NCI-H1048 (cell line): Measurements from ENCODE around the gene ATP5F1A.
"Not testable (repeated sequence)": the region's sequence is repeated elsewhere in the genome, so short reads cannot be mapped to it uniquely, and the experiment has no call there.

Experiments used
- DNase-seq: peaks from one replicate; lab custom pipeline; 2025; lab: John Stamatoyannopoulos, UW

ATP5F1A gene

DNA sequence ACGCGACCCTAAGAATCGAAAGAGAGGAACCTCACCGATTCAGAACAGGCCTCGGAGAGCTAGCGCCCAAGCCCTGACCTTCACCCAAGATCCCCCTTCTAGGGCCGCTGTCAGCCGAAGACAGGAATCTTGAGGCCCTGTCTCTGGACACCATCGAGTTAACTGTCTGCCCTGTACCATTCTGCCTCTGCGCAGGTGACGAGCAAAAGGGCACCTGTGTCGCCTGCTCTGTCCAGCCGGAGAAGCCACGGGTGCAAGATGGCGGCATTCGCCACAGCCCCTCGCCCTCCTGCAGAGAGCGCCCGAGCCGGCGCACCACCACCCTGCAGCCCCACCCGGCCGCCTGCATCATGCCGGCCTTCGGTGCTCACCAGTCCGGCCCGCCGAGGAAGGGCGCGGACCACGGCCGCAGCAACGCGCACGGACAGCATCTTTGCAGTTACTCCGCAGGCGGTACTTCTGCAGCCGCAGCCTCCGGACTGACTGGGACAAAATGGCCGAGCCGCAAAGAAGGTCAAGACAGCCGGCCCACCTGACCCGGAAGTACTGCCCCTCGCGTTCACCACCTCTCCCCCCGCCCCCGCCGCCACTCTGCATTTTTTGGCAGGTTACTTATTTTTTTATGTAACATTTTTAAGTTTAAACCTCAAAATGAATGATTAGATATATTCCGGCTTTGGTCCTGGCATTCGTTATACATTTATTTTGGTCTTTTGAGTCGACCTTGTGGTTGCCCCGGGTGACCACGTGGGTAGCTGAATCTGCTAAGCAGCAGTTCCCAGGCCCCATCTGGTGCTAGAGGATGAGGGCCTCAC lies at the start of gene ATP5F1A:
TSS of gene ATP5F1A (minus strand) at position 496 of the 815 bp plus-strand sequence. CDS start at position 431, 65 bp downstream.
- no peak for DNase-seq

DNA sequence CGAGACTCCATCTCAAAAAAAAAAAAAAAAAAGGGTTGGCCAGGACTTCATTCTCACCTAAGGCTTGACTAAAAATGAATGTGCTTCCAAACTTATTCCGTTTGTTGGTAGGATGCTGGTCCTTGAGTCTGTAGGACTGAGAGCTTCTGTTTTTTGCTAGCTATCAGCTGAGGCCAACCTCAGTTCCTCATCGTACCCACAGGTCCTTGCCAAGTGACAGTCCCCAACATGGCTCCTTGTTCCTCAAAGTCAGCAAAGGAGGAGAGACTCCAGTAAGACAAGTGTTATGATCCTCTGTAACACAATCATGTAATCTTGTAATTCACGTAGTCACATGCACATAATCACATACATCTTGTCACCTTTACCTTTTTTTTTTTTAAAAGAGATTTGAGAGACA lies 43.1 kb upstream of the ATP5F1A start:
- no peak for DNase-seq

- DNase-seq = no peak
These were observed 42.1 kb upstream of the ATP5F1A start for GRCh38 chr18:46140173-46140572.

DNA sequence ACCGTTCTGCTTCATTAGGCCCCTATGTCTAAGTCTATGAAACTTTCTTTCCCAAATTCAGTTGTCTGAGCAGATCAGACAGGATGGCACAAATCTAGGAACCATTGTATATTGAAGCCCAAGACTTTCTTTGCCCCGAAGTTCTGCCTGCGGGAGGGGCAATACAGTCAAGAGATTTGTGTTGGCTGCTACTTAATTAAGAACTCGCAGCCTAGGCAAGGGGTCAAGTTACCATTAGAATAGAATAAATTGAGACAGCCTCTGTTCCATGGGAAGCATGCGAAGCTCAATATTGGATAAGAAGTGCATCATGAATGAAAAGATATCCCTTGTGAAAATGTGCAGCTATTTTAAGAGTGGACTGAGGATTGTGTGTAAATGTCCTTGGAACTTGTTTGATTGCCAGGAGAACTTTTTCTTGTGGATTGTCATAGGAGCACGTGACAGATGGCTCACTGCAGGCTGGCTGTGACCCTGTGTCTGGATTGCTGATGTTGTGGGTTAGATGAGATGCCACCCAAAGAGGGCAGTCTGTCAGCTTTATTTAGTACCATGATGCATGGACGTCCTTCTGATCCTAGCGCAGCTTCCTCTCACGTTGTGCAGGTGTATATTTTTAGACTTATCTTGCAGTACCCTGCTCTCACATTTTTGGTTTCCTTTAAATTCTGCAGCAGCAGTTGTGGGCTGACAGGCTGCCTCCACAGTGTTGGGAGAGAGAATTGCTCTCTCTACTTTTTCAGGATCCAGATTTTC lies 37.0 kb upstream of the ATP5F1A start:
- no peak for DNase-seq

DNA sequence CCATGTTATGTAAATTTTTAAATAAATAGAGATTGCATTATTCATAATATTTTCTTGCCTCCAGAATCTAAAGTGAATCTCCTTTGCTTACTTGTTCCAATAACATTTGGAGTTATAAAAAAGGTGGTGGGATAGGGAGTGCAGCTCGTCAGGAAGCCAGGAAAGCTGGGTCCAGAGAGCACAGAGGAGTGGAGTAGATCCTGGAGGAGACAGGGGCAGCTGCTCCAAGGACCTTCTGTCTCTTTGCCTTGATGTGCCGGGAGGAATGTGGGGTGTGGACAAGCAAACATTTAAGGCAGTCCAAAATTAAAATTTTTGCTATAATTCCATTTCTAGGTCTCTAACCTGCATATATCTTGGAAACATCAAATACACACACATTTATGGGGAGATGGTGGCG lies 35.4 kb upstream of the ATP5F1A start:
- no peak for DNase-seq

- DNase-seq = not testable (repeated sequence)
These were observed 32.5 kb upstream of the ATP5F1A start for GRCh38 chr18:46130549-46130948.

DNA sequence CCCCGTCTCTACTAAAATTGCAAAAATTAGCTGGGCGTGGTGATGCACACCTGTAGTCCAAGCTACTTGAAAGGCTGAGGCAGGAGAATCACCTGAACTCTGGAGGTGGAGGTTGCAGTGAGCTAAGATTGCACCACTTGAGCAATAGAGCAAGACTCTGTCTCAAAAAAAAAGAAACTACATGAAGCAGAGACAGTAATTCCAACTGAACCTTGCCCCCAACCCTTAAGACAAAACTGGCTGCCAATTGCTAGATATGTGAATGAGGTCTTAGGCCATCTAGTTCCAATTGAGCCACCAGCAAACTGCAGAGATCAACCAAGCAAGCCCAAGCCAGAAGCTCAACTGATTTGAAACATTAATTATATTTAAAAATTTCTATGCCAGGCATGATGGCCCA lies 32.0 kb upstream of the ATP5F1A start:
- no peak for DNase-seq

DNA sequence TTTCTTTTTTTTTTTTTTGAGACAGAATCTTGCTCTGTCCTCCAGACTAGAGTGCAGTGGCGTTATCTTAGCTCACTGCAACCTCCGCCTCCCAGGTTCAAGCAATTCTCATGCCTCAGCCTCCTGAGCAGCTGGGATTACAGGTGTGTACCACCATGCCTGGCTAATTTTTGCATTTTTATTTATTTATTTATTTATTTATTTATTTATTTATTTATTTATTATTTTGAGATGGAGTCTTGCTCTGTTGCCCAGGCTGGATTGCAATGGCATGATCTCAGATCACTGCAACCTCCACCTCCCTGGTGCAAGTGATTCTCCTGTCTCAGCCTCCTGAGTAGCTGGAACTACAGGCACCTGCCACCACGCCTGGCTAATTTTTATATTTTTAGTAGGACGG lies 28.5 kb upstream of the ATP5F1A start:
- DNase-seq = not testable (repeated sequence)

GRCh38 chr18:46113751-46114150 lies 15.7 kb upstream of the ATP5F1A start:
- no peak for DNase-seq

- DNase-seq = no peak
These were observed 12.3 kb upstream of the ATP5F1A start for GRCh38 chr18:46110406-46110805.

DNA sequence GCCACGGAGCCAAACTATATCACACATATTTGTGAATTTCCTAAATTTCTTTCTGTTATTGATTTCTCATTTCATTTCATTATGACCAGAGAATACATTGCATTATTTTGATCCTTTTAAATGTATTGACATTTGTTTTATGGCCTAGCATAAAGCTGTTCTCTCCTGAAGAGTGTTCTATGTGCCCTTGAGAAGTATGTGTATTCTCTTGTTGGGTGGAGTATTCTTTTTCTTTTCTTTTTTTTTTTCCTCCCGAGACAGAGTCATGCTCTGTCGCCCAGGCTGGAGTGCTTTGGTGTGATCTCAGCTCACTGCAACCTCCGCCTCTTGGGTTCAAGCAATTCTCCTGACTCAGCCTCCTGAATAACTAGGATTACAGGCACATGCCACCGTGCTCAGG lies 11.3 kb upstream of the ATP5F1A start:
- no peak for DNase-seq

- peak; percentile 89 for DNase-seq
These were observed 6.2 kb upstream of the ATP5F1A start, which contains the start of gene HAUS1 for GRCh38 chr18:46104128-46104911. HAUS1 (plus strand) TSS chr18:46104385; CDS start chr18:46104412, 27 bp downstream.

GRCh38 chr18:46099463-46099862 lies 1.4 kb upstream of the ATP5F1A start:
- no peak for DNase-seq

DNA sequence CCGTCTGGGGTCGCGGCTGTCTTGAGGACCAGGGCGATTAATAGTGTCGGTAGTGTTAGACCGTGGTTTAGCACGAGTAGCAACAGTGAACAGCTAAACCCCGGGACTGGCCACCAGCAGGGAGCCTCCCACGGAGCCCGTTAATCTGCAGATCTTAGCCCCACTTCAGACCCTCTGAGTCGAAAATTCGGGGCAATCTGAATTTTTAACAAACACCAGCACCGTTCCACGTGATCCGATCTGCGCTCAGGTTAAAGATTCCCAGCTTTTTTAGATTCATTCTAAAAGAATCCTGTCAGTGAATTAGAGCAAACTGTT lies 479 bp upstream of the ATP5F1A start:
- DNase-seq = no peak

DNA sequence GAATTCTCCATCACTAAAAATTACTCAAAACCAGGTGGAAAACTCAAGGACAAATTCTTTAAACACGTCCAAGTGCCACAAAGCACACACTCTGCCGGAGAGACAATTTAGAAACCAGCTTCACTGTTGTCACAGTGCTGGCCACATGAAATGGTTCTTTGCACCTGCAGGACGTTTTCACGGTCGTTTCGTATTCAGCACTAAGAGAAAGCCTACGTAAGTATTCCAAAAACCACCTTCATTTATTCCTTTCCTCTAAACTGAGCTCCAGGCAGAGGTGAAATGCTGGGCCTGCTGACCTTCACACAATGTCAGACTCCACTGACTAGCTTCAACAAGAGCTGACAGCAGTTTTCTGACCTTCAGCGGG lies 680 bp downstream of the ATP5F1A start:
- no peak for DNase-seq

DNA sequence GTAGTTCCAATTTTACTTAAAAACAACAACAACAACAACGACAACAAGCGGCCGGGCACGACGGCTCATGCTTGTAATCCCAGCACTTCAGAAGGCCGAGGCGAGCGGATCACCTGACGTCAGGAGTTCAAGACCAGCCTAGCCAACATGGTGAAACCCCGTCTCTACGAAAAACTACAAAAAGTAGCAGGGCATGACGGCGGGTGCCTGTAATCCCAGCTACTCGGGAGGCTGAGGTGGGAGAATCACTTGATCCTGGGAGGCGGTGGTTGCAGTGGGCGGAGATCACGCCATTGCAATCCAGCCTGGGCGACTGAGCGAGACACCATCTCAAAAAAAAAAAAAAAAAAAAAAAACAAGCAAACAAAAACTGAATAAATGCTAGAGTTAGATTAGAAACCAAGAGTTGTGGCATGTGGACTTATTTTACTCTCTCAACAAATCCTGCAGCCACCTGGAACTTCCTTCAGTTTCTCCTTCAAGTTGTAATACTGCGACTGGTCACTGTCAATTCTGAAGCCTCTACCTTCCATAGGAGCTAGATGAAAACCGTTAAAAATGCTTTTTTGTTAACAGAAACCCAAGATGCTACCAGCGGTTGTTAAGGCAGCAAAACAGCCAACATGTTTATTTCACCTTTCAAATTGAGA lies 1.3 kb downstream of the ATP5F1A start:
- DNase-seq = no peak

GRCh38 chr18:46095532-46095931 lies 2.6 kb downstream of the ATP5F1A start:
- no peak for DNase-seq

DNA sequence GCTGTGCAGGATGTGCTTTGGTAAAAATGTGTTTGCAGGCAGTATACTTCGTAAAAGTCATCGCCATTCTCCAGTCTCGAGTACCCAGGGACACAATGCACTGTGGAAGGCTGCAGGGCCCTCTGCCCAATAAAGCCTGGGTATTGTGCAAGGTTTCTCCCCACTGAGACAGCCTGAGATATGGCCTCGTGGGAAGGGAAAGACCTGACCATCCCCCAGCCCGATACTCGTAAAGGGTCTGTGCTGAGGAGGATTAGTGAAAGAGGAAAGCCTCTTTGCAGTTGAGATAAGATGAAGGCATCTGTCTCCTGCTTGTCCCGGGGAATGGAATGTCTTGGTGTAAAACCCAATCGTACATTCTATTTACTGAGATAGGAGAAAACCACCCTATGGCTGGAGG lies 9.6 kb downstream of the ATP5F1A start:
- not testable (repeated sequence) for DNase-seq

DNA sequence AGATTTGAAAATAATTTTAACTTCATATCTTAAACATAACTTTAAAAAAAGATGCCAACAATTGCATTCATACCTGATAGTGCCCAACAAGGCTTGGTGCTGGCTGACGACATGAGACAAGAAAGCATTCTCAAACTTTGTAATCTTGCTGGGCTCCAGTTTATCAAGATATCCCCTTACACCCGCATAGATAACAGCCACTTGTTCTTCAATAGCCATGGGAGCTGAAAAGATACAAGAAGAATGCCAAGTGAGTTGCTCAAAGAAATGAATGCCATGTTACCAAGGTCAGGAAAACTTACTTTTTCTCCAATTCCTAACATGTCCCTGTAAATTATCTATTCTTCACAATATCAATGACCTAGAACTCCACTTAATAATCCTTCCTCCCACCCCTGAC lies 13.7 kb downstream of the ATP5F1A start:
- no peak for DNase-seq

- DNase-seq = no peak
These were observed 17.9 kb downstream of the ATP5F1A start for GRCh38 chr18:46080156-46080555.

- DNase-seq = no peak
These were observed 18.8 kb downstream of the ATP5F1A start for GRCh38 chr18:46079336-46079735.
